GM18951 (cell line): ENCODE measurements around the gene UBL4A.

Source experiments
- POLR2A ChIP-seq: IDR thresholded peaks from 4 replicates; pipeline ENCODE4 v1.6.1; 2011; ENCODE audit warnings: mild to moderate bottlenecking; ENCODE audit not compliant: insufficient read length, insufficient read depth; ENCODE audit errors: extremely low read depth
- in situ Hi-C: fragments of 300-500 bp; cut with MboI; formaldehyde crosslinking; loops from one replicate; pipeline ENCODE4 v1.12.0; 2022; ENCODE audit warnings: low sequenced_read_pairs, mixed read lengths, inconsistent platforms; ENCODE audit not compliant: unreplicated experiment

The UBL4A gene

DNA sequence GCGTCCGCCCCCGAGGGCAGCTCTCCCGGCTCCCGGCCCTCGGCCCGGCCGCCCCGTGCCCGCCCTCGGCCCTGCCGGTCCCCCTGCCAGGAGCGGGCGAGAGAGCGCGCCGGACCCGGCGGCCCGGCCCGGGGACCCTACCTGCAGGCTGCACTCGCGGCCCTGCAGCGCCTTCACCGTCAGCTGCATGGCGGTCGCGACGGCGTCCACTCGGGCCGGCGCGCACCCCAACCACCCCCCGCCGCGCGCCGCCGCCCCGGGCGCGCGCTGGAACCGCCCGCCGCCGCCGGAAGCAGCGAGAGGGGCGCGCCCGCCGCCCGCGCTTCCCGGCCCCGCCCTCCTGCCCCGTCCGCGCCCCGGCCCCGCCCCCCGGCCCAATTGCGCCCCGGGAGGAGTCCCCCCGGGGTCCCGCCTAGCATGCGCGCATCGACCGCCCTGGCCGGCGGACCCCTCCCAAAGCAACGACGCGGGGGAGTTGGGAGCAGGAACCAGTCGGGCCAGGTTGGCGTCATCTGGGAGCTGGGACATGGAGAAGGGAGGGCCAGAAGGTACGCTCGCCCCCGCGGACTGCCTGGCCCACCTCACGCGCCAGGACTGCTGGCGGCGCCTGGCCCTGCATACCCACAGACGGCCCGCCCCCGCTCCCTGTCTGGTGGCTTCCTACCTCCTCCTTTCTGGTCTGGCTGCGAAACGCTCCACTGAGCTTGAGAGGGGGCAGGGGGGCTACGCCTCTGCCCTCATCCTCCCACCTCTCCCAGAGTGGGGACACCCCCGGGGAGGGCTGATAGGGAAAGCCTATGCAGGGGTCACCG, at the start of gene UBL4A:
Gene UBL4A (minus strand): TSS at position 220 of the 812 bp plus-strand sequence. CDS start 31 bp downstream, at position 189.
- peak; percentile 46 for TF ChIP-seq POLR2A
- in situ Hi-C loops: no loop called here

DNA sequence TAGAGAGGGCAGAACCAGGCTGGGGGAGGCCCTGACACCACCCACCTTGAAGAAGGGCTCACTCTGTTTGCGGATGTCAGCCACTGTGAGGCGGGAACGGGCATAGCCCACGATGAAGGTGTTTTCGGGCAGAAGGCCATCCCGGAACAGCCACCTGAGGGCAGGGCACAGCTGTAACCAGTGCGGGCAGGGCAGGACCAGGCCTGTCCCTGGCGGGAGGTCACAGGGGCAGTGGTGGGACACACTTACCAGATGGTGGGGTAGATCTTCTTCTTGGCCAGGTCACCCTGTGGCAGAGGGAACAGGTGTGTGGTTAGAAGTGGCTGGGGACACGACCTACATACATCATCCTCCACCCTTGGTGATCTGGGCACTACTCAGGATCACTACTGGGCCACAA, 49.5 kb upstream of the UBL4A start:
- TF ChIP-seq POLR2A: no peak
- in situ Hi-C loops: loop anchor here (25.0 kb wide), 2 partner anchors 524 to 1574 kb away; partner anchors contain the start of gene IRAK1

DNA sequence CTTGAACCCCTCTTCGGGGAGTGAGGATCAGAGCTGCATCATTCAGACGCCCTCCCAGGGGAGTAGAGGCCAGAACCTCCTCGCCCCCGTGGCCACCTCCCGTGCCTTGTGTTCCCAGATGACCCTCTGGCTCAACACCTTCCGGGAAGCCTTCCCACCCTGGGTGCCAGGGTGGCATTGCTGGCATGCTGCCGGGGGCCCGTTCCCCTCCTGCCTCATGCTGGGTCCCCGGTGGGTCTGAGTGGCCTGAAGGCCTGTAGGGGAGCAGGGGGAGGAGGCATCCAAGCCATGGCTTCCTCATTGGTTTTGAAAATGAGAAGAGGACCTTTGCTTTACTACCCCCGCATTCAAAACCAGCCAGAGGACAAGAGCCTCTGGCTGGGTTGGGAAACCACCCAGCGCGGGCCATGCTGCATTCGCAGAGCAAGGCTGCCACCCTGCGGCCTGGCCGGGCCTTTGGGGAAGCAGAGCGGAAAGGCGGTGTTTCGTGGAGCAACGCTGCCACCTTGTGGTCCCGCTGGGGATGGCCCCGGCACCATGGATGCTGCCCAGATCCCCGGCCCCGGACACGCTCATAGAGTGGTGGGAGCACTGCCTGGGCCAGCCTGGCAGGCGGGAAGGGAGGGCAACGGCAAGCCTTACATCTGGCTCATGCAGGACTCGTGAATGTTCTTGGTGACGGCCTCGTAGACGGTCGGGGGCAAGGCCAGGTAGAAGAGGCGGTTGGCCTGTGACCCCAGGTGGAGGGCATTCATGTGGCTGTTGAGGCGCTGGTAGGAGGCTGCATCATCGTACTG, 48.3 kb upstream of the UBL4A start:
- in situ Hi-C loops: loop anchor here (25.0 kb wide), 2 partner anchors 522 to 1572 kb away; partner anchors contain the start of gene IRAK1

DNA sequence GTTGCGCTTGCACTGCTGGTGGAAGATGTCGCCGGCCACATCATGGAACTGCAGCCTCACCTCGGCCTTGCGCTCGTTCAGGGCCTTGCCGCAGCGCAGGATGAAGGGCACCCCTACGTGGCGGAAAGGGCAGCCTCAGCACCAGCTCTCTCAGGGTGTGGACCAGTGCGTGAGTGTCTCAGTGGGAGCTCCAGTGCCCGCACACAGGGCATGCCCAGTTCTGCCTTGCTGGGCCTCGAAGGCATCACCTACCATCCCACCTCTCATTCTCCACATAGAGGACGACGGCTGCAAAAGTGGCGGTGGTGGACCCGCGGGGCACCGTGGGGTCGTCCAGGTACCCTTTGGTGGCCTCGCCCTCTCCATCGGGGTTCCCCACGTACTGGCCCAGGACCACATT, 46.3 kb upstream of the UBL4A start:
- TF ChIP-seq POLR2A: no peak
- in situ Hi-C loops: loop anchor here (25.0 kb wide), 2 partner anchors 520 to 1570 kb away; partner anchors contain the start of gene IRAK1

More for the DNA sequence above, 48.3 kb upstream of the UBL4A start:
- TF ChIP-seq POLR2A: no peak

DNA sequence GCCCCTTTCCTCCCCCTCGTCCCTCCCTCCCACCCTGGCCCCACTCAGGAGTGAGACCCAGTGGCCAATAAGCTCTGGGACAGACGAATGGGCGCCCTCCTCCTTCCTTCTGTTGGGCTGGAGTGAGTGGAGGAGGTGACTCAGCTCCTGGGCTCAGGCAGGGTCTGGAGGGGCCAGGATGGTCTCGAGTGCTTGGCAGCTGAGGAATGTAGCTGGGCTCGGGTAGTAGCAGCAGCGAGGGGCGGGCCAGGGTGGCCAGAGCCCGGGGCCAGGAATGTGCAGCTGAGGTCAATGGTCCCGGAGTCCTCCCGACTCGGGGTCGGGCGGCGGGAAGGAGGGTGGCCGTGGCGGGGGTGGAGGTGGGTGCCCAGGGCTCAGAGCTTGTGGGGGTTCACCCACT, 45.2 kb upstream of the UBL4A start:
- in situ Hi-C loops: loop anchor here (25.0 kb wide), 2 partner anchors 519 to 1569 kb away; partner anchors contain the start of gene IRAK1

DNA sequence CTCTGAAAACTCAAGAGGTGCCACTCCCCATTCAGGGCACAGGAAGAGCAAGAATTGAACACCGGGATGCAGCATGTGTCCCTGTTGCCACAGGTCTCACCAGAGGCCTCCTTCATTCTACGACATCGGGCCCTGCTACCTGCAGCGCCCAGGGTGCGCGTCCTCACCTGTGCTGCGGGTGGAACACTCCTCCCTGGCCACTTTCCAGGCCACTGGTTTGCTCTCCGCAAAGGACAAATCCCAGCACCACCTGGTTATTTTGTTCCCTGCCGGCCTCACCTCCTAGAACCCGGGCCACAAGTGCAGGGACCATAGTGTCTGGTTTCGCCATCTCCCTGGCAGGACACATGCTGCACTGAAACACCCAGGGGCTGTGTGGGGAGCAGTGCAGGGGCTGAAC, 43.9 kb upstream of the UBL4A start:
- no peak for TF ChIP-seq POLR2A
- in situ Hi-C loops: loop anchor here (25.0 kb wide), 2 partner anchors 518 to 1568 kb away; partner anchors contain the start of gene IRAK1

More for the DNA sequence above, 45.2 kb upstream of the UBL4A start:
- no peak for TF ChIP-seq POLR2A

DNA sequence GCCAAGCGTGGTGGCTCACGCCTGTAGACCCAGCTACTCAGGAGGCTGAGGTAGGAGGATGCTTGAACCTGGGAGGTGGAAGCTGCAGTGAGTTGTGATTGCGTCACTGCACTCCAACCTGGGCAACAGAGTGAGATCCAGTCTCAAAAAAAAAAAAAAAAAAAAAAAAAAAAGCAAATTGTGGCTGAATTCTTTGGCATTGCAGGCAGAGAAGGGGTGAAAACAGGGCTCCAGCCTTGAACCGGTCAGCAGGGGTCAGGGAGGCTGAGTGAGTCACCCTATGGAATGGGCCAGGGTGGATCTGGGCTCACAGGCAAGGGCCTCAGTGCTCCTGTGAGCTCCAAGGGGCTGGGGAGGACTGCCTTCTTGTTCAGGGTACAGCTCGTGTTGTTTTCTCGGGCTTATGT, 42.8 kb upstream of the UBL4A start:
- in situ Hi-C loops: loop anchor here (25.0 kb wide), 2 partner anchors 517 to 1567 kb away; partner anchors contain the start of gene IRAK1
- TF ChIP-seq POLR2A: no peak

DNA sequence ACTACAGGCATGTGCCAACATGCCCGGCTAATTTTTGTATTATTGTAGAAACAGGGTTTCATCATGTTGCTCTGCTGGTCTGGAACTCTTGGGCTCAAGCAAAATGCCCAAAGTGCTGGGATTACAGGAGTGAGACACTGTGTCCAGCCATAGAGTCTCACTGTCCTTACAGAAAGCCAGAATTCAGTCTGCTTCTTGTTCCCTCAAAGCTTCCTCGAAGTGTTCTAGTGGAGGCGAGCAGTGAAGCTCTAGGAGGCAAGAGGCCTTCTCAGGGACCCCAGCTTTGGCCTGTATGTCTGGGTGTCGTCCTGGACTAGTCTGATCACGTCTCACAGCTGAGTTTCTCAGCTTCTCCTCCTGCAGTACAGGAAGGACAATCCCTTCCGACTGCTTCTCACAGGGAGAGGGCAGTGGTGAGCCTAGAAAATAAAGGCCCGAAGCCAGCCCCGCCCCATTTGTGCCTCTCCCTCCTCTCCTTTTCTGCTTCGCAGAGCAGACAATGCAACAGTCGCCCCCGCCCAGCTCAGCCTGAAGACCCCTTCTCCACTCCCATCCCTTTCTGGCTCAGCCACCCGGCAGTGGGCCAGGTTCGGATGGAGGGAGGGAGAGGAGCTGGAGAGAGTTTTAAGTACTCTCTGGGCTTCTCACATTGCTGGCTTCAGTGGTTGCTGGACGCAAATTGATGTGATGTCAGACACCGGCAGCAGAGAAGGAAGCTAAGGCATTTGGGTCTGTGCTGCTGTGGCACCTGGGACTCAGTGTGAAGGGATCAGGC, 40.7 kb upstream of the UBL4A start:
- peak; percentile 43 for TF ChIP-seq POLR2A
- in situ Hi-C loops: loop anchor here (25.0 kb wide), 2 partner anchors 515 to 1565 kb away; partner anchors contain the start of gene IRAK1

DNA sequence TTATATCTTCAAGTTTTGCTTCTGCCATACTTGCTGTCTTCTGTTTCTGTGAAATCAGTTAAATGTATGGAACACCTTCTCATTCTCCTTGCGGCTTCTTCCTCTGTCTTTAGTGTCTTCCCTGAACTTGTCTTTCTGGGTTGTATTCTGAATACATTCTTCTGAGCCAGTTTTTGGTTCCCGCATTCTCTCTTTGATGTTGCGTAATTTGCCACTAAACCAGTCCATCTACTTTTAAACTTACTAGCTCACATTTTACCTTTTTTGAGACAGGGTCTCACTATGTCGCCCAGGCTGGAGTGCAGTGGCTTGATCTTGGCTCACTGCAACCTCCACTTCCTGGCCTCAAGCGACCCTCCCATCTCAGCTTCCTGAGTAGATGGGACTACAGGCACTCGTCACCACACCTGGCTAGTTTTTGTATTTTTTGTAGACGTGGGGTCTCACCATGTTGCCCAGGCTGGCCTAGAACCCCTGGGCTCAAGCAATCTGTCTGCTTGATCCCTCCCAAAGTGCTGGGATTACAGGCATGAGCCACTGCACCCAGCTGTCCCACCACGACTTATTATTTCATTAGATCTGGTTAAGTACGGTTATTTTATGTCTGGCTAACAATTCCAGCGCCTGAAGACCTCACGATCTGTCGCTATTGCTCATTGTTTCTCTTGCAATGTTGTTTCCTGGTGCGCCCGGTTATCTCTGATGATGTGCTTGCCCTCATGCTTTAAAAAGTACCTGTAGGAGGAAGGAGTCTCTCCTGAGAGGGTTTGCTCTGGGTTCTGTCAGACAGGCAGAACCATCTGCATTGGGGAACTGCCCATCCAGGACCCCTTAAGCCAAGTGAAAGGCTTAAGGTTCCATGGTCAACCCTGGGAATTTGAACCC, 39.4 kb upstream of the UBL4A start:
- no peak for TF ChIP-seq POLR2A
- in situ Hi-C loops: loop anchor here (25.0 kb wide), 2 partner anchors 514 to 1564 kb away; partner anchors contain the start of gene IRAK1

DNA sequence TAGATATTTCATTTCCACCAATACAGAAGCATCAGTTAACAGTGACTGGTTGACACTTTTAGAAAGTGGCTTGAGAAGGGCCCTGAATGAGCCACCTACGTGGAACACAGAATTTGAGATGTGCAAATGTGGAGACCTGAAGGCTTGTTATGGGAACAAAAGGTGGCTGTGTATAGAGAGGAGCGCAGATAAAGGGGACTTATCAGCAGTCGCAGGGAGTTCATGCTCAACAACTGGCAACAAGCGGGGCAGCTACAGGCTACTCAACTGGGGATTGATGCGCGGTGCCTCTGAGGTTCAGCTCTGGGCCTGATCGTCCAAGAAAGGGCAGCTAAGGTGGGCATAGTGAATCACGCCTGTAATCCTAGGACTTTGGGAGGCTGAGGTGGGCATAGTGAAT, 33.0 kb upstream of the UBL4A start:
- no peak for TF ChIP-seq POLR2A
- in situ Hi-C loops: no loop called here

DNA sequence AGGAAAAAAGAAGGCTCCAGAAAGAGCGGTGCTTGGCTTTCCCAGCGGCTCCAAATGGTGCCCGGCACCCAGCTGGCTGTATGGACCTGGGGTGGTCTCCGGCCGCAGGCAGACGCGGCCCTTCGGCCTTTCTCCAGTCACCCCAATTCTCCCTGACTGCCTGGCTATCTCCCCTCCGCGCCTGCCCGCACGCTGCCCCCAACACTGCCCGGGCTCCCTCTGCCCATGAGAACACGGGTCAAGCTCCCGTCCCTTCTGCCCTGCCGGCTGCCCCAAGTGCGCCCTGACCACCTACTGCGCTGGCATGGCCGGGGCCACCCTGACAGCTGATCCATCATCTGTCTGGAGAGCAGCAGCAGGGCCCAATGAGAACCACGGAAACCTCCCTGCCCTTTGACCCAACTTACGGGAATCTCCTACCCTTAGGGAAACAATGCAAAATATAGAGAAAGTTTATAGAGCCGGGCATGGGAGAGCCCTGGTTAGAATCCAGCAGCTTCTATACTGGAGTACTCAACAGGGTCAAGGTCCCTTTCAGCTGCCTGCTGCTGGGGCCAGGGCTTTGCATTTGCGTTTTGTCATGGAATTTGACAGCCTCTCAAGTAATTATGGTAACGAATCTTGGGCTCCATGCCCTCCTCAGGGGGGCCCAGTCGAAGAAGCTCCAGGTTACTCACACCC, 30.8 kb upstream of the UBL4A start:
- no peak for TF ChIP-seq POLR2A
- in situ Hi-C loops: no loop called here

DNA sequence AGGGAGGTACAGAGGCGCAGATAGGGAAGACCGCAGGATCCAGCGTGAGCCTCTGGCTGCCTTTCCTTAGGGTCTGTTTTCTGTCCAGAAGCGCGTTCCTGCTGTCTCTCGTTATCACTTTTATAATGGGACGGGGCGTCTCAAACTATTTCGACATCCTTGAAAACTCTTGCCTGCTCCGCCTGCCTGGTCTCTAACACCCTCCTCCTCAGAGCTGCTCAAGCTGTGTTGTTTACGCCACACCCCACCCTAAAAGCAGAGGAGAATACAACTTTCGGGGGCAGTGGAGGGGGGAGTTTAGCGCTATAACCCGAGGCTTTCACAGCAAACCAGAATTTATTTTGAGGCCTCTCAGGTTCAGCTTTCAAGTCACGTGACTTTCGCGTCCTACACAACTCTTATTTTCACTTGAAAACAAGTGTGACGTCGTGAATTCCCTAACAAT, 30.3 kb upstream of the UBL4A start:
- TF ChIP-seq POLR2A: no peak
- in situ Hi-C loops: no loop called here
